Gastroesophageal sphincter (tissue), 2 donors: ENCODE data around the gene CD48.

Source experiments
- EP300 ChIP-seq: sonication (generic); formaldehyde crosslinking; IDR thresholded peaks from one replicate; pipeline ENCODE4 v1.6.1; 2017; ENCODE audit warnings: antibody characterized with exemption, mild to moderate bottlenecking
- POLR2A ChIP-seq, 2 donors: fragments of 450-650 bp; IDR thresholded peaks; one replicate each; pipeline ENCODE4 v1.6.1; 2017; ENCODE audit warnings: antibody characterized with exemption in 2 of 2, mild to moderate bottlenecking in 2 of 2, moderate library complexity in 1 of 2

DNA sequence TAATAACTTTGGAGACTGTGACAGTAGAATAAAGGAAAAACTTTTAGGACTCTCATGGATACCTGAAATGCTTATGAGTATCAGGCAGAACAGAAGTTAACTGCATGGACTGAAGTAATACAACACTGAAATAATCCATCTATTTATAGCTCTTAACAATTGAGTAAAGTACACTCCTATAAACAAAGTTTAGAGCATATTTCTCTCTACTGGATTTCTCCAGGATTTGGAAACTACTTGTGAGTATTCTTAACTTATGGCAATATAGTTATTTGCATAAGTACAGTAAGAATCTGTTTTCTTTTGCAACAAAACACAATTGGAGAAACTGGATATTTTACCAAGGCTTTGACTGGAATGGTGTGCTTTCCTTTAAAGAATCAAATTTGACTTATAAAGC, 9.9 kb upstream of the CD48 start:
- TF ChIP-seq POLR2A (IDR thresholded peaks at IDR 0.05) (no peak), EP300 (no peak)
